Psoas muscle (tissue), 8 donors: ENCODE results near the gene C4orf36. TPM values are rescaled to one million over a fixed set of nuclear protein-coding genes. Genes with fewer than 3 reads are reported as not detected.
A peak's percentile ranks its signal among the peaks of the same experiment; 100 is the strongest.

ENCODE experiments used
- ATAC-seq, 4 donors: fragments of 200-7000 bp; cut with Tn5 transposase; one replicate each; pipeline ENCODE4 v1.9.1; 2020; ENCODE audit warnings: moderate library complexity in 3 of 4, mild to moderate bottlenecking in 2 of 4
- DNase-seq, 2 donors: peaks; one replicate each; pipeline ENCODE4 v3.0.0-alpha.2; 2020
- H3K27ac ChIP-seq: fragments of 200-600 bp; one replicate; pipeline ENCODE4 v1.8.0; 2022
- H3K27me3 ChIP-seq, 3 donors: fragments of 200-600 bp in 1 of 3; one replicate each; pipeline versions ENCODE4 v1.6.1 to v1.8.0; 2013 to 2022; ENCODE audit warnings: low read length in 2 of 3, mild to moderate bottlenecking in 2 of 3, moderate library complexity in 1 of 3; ENCODE audit not compliant: insufficient read depth in 3 of 3
- H3K36me3 ChIP-seq, 2 donors: fragments of 200-600 bp in 1 of 2; one replicate each; pipeline versions ENCODE4 v1.6.1 to v1.8.0; 2013 to 2022; ENCODE audit warnings: low read depth in 1 of 2, mild to moderate bottlenecking in 1 of 2, moderate library complexity in 1 of 2; ENCODE audit not compliant: insufficient read depth in 1 of 2
- H3K4me1 ChIP-seq: fragments of 200-600 bp; one replicate; pipeline ENCODE4 v1.8.0; 2022
- H3K4me3 ChIP-seq: fragments of 200-600 bp; one replicate; pipeline ENCODE4 v1.8.0; 2022; ENCODE audit warnings: mild to moderate bottlenecking
- H3K9me3 ChIP-seq: fragments of 200-600 bp; one replicate; pipeline ENCODE4 v1.8.0; 2022
- CTCF ChIP-seq: fragments of 200-600 bp; IDR thresholded peaks from one replicate; pipeline ENCODE4 v1.8.0; 2022; ENCODE audit warnings: antibody characterized with exemption
- WGBS, 3 donors: extraction: QIAGEN DNeasy Blood & Tissue Kit; methylation state at CpG; one replicate each; pipeline versions ENCODE4 v1.1.6 to v1.1.7; 2013; 5-methylcytosine and 5-hydroxymethylcytosine counted together
- intact Hi-C, 2 donors: fragments of 100-400 bp; cut with DNase I; formaldehyde crosslinking; loops; one replicate each; pipeline versions ENCODE4 v1.11.0 to v1.14.2; 2022
- polyA plus RNA-seq, 3 donors: library from polyadenylated mRNA; stranded (reverse); fragments of 200-250 nt; gene quantifications; one replicate each; pipeline ENCODE4 v1.2.3, GENCODE V29; 2013
- total RNA-seq, 4 donors: library from RNA; stranded (reverse); fragmentation: NEBNext Ultra II Directional in 2 of 4; extraction: Animal tissue kit (Norgen Biotek cat#: 25700) in 2 of 4; gene quantifications; one replicate each; pipeline versions ENCODE4 v1.2.1 to v1.2.4, GENCODE V29; 2021 to 2023
- donor health status: healthy with polysubstance abuse.
- donor health status: DM: no; HTN: no; CAD: no; lungs with moderate emphysema.
- donor health status: Bipolar disorder and iron deficiency.
- donor health status: healthy.
- donor health status: DM: yes; HTN: yes; CAD: no.
- donor health status: DM: no; HTN: no; CAD: no.
- donor health status: DM: no; HTN: no; CAD: no.
- donor health status: DM: yes; HTN: yes; CAD: no.

C4orf36 gene
- total and polyA plus RNA-seq, 7 donors: 0.45 to 1.5 (median 0.70) TPM; not detected in 4

- H3K27ac ChIP-seq: no peak overlapping the region
- H3K27me3 ChIP-seq: no peaks in the 10 kb centered on the region
- no peaks in the 10 kb centered on the region for H3K9me3 ChIP-seq
- ATAC-seq (no peak), DNase-seq (peak in 1 of 2 donors; percentile 26)
- TF ChIP-seq CTCF: no peak
- no peaks in the 10 kb centered on the region for H3K4me1 ChIP-seq
- H3K4me3 ChIP-seq: no peak overlapping the region
- H3K36me3 ChIP-seq: peaks cover 0 to 11% of the 10 kb centered on the region in 2 donors
- intact Hi-C loops: no loop called here
- 75 to 83% (median 82%) methylated on average over 5 of the region's 5 CpGs for WGBS, 3 donors
These were observed 60.7 kb downstream of the C4orf36 start for GRCh38 chr4:86831262-86832130.

Other genes with a start within 250 kb of the C4orf36 start
- gene SLC10A6, start 43.0 kb downstream of the C4orf36 start, total RNA-seq: under 1 TPM in 3 of 4 donors, not detected in 1; 0.30 to 0.79 (median 0.32) TPM
- gene SLC10A6, start 43.0 kb downstream of the C4orf36 start, polyA plus RNA-seq: under 1 TPM; 0.27 to 0.38 (median 0.30) TPM
- gene AFF1, start 42.6 kb upstream of the C4orf36 start, total RNA-seq: 100 to 1,000 TPM; 118 to 149 (median 122) TPM
- gene AFF1, start 42.6 kb upstream of the C4orf36 start, polyA plus RNA-seq: 100 to 1,000 TPM in 2 of 3 donors, 10 to 100 TPM in 1; 62.7 to 171 (median 115) TPM